Pons (tissue), 1 donor: ENCODE measurements around the gene ATRN.
"Not testable (repeated sequence)": the region's sequence is repeated elsewhere in the genome, so short reads cannot be mapped to it uniquely, and the experiment has no call there.

Experiments used
- DNase-seq: peaks from one replicate; pipeline ENCODE4 v3.0.0-alpha.2; 2016; ENCODE audit warnings: low spot score

ATRN gene

GRCh38 chr20:3470627-3471396 is at the start of gene ATRN:
TSS of gene ATRN (plus strand) at chr20:3471018. CDS start at chr20:3471108, 90 bp downstream.
- peak; percentile 67 for DNase-seq

DNA sequence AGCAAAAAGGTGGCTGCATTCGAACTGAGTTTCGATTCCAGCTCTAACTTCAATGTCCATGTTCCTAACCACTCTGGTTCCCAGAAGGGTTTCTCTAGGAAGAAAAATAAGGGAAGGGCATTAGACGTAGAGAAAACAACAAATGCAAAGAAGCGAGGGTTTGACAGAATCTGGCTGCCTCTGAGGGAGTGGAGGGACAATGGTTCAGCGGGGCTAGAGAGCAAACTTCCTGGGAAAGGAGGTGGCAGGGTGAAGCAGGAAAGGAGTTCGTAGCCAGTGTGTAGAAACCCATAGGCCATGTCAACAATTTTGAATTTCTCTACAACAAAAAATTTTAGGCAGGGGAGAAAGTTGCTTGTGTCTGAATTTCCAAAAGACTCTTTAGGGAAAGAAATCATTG is 48.8 kb upstream of the ATRN start:
- no peak for DNase-seq

GRCh38 chr20:3423126-3423525 is 47.7 kb upstream of the ATRN start:
- DNase-seq: no peak

- not testable (repeated sequence) for DNase-seq
Observed at GRCh38 chr20:3426766-3427165, 44.1 kb upstream of the ATRN start.

DNA sequence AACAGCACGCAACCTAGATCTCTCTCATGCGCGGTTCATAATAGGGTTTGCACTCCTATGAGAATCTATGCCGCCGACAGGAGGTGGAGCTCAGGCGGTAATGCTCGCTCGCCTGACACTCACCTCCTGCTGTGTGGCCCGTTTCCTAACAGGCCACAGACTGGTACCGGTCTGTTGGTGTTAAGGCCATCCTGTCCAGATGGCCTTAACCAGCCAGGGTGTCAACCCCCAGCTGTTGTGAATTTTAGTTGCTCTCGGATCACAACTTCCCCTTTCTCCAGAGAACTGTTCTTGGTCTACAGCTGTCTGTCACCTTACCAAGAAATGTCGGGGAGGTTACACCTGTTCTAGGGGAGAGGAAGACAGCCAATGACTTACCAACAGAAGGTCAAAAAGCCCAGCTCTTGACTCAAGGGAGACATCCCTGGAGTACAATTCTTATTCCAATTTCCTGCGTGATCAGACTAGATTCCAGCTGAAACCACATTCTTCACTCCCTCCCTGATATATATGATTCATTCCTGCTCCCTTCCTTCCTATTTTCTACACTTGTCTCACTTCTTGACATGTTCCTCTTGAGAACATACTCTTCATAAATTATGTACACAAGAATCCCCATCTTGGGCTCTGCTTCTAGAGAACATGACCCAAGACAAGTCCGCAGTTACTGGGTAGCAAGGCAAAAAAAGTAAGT is 40.3 kb upstream of the ATRN start:
- DNase-seq: no peak

DNA sequence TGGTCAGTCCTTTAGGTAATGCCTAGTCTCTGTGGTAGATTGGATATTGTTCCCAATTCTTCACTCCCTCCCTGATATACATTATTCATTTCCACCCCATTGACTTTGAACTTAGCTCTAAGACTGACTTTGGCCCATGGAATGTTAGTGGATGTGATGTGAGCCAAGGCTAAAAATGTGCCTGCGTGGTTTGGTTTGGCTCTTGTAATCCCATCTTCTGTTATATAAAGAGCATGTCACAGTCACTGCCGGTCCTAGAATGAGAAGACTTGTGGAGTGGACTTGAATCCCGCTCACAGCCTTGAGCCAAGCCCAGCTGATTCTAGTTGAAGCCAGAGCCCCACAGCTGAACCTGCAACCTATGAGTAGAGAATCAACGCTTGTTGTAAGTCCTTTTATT is 39.7 kb upstream of the ATRN start:
- DNase-seq: no peak

DNA sequence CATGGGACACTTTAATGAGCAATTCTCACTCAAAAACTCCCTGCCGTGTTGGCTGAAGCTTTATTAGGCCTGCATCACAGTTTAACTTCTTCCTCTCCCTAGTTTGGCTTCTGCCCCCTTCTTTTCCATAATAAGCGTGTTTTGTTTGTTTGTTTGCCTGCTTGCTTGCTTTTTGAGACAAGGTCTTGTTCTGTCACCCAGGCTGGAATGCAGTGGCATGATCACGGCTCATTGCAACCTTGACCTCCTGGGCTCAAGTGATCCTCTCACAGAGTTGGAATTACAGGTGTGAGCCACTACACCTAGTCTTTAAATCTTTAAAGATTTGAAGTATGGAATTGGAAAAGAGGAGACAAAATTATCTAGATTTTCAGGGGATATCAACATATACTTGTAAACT is 38.0 kb upstream of the ATRN start:
- DNase-seq: no peak

GRCh38 chr20:3433744-3434143 is 37.1 kb upstream of the ATRN start:
- DNase-seq: no peak

GRCh38 chr20:3434232-3434631 is 36.6 kb upstream of the ATRN start:
- peak; percentile 10 for DNase-seq

- no peak for DNase-seq
Observed at GRCh38 chr20:3436864-3437574, 33.8 kb upstream of the ATRN start.

GRCh38 chr20:3446779-3447178 is 24.0 kb upstream of the ATRN start:
- no peak for DNase-seq

DNA sequence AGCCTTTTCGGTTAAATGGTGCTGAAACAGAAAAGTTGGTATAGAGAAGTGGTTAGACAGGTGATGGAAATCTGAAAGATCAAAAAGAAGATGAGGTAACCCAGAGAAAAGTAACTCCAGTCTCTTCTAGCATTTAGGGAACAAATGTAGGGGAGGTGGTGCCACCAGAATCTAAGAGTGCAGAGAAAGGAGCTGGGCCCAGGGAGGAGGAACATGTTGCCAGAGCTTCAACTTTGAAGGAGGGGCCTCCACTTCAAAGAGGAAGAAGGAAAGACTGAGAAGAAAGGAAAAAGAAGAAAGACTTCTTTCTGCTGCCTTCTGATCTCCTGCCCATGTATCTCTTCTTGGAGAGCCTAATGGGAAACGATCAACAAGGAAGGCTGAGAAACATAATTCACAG is 23.5 kb upstream of the ATRN start:
- no peak for DNase-seq

GRCh38 chr20:3449319-3449718 is 21.5 kb upstream of the ATRN start:
- no peak for DNase-seq

GRCh38 chr20:3452136-3452535 is 18.7 kb upstream of the ATRN start:
- no peak for DNase-seq

DNA sequence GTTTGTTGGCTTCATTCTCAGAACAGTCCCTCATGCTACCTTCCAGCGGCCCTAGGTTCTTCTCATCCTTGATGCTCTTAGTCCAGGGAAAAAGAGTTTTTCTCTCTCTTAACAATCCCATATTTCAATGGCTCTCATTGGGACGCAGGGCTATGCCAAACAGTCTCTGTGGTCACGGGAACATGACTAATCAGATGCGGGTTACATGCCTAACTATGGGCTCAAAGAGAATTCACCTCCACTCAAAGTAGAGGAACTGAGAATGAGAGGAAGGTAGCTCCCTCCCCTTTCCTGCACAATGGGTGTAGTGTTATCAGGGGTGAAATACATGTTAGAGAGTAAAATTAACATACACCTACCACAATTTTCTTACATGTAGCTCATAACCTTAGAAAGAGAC is 18.1 kb upstream of the ATRN start:
- no peak for DNase-seq

DNA sequence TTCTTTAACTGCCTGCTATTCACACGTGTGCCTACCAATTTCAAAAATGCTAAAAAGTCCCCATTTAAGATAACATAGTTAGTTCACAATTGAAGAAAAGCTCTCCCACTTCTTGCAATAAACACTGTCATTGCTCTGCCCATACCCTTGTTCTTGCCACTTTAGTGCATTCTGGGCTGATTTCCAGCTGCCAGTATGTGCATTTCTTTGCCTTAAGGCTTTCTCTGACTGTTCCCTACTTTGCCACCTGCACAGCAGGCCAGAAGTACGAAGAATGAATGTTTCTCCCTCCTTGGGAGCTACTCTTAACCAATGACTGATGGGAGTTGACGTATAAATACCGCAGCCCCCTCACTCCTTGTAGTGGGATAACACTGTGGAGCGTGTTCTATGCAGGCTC is 16.0 kb upstream of the ATRN start:
- no peak for DNase-seq

GRCh38 chr20:3456648-3457047 is 14.2 kb upstream of the ATRN start:
- DNase-seq: no peak

DNA sequence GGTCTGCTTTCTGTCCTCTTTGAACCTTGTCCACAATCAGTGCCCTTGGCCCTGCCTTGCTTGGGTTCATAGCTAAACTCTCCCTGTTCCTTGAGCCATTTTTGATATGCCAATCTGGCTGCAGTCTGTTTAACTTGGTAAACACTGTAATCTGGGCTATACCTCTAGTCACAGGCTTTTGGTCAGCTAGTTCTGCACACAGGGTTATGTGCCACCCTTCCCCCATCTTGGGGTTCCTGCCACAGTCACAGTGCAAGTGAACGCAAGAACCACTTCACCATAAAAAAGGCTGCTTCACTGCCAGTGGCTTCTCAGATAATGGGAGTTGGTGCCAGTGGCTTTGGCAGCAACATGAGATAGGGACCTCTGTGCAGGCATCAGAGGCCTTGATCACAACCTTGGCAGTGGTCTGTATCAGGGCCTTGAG is 10.9 kb upstream of the ATRN start:
- DNase-seq: no peak

- DNase-seq: no peak
Observed at GRCh38 chr20:3461211-3461771, 9.5 kb upstream of the ATRN start.

GRCh38 chr20:3461911-3462677 is 8.7 kb upstream of the ATRN start:
- no peak for DNase-seq

- no peak for DNase-seq
Observed at GRCh38 chr20:3464166-3464565, 6.7 kb upstream of the ATRN start.

- DNase-seq: no peak
Observed at GRCh38 chr20:3465301-3465700, 5.5 kb upstream of the ATRN start.
